ENCODE results near the gene ABHD8.

The ABHD8 gene

GRCh38 chr19:17336872-17337674 is 33.8 kb upstream of the ABHD8 start, which contains the start of gene GTPBP3:
GTPBP3 (plus strand) TSS chr19:17337553; CDS start chr19:17337612, 59 bp downstream.
- TF ChIP-seq, protein P1, sequence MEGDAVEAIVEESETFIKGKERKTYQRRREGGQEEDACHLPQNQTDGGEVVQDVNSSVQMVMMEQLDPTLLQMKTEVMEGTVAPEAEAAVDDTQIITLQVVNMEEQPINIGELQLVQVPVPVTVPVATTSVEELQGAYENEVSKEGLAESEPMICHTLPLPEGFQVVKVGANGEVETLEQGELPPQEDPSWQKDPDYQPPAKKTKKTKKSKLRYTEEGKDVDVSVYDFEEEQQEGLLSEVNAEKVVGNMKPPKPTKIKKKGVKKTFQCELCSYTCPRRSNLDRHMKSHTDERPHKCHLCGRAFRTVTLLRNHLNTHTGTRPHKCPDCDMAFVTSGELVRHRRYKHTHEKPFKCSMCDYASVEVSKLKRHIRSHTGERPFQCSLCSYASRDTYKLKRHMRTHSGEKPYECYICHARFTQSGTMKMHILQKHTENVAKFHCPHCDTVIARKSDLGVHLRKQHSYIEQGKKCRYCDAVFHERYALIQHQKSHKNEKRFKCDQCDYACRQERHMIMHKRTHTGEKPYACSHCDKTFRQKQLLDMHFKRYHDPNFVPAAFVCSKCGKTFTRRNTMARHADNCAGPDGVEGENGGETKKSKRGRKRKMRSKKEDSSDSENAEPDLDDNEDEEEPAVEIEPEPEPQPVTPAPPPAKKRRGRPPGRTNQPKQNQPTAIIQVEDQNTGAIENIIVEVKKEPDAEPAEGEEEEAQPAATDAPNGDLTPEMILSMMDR (IDR thresholded peaks at IDR 0.05), result no peak

DNA sequence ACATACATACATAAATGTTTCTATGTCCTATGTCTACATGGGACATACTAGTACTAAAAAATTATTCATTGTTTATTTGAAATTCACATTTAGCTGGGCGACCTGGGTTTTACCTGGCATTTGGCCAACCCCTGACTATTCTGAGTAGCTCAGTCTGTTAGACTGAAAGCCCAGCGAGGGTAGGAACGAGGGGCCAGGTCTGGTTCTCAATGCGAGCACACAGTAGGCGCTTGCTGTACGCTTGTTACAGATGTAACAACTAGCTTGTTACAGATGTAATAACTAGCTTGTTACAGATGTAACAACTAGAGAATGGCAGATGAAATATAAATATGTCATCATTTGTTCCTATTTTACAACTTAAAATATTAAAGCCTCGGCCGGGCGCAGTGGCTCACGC is 32.4 kb upstream of the ABHD8 start:
- TF ChIP-seq, protein P1 (IDR thresholded peaks at IDR 0.05), result no peak

DNA sequence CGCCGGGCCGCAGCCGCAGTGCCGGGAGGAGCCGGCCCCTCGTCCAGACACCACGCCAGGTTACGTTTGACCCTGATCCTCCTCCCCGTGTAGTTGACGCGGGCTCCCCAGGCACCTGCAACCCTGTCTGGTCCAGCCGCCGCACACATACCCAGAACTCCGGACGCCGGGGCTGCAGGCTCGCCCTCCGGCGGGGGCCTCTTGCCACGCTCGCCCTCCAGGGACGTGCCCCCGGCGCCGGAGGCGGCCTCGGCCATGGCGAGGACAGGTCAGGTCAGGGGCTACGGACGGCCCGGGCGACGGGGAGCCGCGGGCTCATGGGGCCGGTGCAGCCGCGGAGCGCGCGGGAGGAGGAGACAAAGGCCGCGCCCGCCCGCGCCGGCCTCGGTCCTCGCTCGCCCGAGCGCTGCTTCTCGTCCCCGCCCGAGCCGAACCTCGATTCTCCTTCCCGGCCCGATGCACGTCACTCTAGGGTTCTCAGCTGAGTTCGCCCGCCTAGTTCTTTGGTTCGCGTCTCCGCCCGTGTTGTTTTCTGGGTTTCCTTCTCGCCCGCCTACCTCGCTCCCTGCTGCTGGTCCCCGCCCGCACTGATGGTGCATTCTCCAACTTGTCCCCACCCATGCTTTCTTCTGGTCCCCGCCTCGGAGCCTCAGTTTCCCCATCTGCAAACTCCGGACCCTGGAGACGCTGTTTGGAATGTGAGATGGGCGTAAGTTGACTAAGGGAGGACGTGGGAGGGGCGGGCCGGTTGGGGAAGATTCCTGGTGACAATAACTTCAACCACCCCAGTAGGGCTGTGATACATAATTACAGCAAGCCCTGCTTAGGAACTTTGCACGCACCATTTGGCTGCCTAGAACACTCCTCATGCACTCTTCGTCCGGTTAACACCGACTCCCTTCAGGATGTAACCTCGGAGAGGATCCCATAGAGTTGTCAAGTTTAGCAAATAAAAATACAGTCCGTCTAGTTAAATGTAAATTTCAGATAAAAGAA is 31.5 kb upstream of the ABHD8 start, which contains the start of gene ANO8:
Gene ANO8 (minus strand): TSS at position 442 of the 996 bp plus-strand sequence. CDS start 185 bp downstream, at position 257.
- TF ChIP-seq, protein P1 (IDR thresholded peaks at IDR 0.05), result no peak

DNA sequence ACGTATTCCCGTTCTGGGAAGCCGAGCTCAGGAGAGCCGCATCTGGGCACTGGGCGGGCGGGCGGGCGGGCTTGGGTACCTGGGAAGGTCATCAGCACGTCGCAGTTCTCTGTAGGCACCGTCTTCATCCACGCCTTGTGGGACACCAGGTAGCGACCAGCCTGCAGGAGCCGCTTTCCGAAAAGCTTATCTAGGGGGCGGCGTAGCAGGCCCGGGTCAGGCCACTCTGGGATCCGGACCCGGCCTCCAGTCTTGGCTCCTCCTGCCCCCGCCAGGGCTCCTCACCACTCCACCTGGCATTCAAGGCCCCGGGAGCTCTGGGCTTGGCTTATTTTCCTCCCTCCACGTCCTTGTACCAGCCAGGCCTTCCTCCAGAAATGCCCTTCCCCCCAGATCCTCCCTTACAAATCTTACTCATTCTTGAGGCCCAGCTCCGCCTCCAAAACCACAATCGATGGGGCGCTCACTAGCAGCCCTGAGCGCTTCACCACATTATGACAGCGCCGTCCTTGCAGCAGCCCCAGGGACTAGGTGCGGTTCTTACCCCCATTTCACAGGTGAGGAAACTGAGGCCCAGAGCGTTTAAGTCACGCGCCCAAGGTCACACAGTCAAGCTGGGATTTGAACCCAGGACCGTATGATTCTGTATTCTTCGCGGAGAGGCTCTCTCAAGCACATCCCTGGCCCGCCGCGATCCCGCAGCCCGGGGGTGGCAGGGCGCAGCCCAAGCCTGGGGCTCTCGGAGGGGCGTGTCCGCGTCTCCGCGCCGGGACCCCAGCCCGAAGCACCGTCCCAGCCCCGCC is 30.6 kb upstream of the ABHD8 start:
- TF ChIP-seq, protein P1 (IDR thresholded peaks at IDR 0.05), result no peak

DNA sequence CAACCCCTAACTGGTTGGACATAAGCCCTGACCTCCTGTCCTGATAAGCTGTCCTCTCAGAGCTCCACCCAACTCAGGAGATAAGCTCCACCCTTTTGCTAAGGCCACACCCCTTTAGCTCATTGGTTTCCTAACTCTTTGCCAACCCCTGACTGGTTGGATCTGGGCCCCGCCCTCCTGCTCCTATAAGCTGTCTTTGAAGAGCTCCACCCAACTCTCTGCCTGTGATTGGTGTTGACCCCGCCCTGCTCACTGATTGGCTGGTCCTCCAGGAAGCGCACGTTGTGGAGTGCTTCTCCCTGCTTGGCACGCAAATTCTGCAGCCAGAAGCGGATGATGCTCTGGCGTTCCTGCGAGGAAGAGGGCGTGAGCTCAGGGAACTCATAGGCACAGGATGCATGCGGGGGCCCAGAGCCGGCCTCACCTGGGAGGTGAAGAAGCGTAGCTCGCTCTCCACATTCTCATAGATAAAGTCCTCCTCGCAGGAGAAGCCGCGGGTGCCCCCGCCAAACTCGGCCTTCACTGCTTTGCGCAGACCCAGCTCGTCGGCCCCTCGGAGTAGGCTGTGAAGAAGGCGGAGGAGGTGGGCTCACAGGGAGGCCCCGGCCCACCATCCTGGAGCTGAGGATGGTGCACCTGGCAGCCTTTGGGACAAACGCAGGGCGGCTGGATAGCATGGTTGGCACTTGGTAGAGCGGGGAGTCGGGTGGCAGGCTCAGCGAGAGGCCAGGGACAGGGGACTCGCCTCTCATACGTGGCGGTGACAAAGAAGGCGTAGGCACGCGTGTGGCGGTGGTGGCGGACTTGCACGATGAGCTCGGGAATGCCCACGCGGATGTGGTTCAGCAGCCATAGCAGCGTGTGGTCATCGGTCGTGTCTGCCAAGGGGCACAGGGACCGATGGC is 29.7 kb upstream of the ABHD8 start:
- TF ChIP-seq, protein P1 (IDR thresholded peaks at IDR 0.05), result no peak

DNA sequence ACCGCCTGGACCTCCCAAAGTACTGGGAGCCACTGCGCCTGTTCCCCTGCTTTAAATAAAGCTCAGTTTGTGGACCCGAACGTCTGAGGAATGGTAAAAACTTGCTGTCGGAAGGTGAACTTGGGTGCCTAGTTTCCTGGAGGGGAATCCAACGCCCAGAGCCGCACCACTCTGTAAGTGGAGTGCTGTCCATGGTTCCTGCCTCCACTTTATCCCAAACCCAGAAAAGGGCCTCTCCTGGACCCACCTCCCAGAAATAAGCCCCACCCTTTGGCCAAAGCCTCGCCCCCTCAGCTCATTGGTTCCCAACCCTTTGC is 29.1 kb upstream of the ABHD8 start:
- TF ChIP-seq, protein P1 (IDR thresholded peaks at IDR 0.05), result no peak
